Osteoblast (primary cell): ENCODE measurements around the gene CDK7. TPM values are rescaled to one million over a fixed set of nuclear protein-coding genes. Genes with fewer than 3 reads are reported as not detected.
A peak's percentile ranks its signal among the peaks of the same experiment; 100 is the strongest.

Source experiments
- DNase-seq: peaks from one replicate; pipeline ENCODE4 v3.0.0; 2011; ENCODE audit warnings: low spot score, mixed read lengths; ENCODE audit not compliant: insufficient read length; ENCODE audit errors: missing footprints
- H2AFZ ChIP-seq: 2 replicates; pipeline ENCODE4 v1.6.0; 2011; ENCODE audit warnings: mild to moderate bottlenecking, low read length
- H3K27ac ChIP-seq: 2 replicates; pipeline ENCODE4 v1.5.1; 2011; ENCODE audit warnings: mild to moderate bottlenecking, low read depth, low read length, moderate library complexity
- H3K27me3 ChIP-seq: 2 replicates; pipeline ENCODE4 v1.6.0; 2012; ENCODE audit warnings: mild to moderate bottlenecking, control low read depth, inconsistent platforms, low read length, moderate library complexity; ENCODE audit not compliant: insufficient read depth
- H3K36me3 ChIP-seq: 2 replicates; pipeline ENCODE4 v1.5.1; 2011; ENCODE audit warnings: mild to moderate bottlenecking, low read length, control low read depth, moderate library complexity; ENCODE audit not compliant: insufficient read depth
- H3K4me1 ChIP-seq: 2 replicates; pipeline ENCODE4 v1.5.1; 2011; ENCODE audit warnings: mild to moderate bottlenecking, low read length, control low read depth, moderate library complexity; ENCODE audit not compliant: insufficient read depth
- H3K4me2 ChIP-seq: 2 replicates; pipeline ENCODE4 v1.6.0; 2011; ENCODE audit warnings: mild to moderate bottlenecking, low read length; ENCODE audit not compliant: insufficient read depth
- H3K4me3 ChIP-seq: fragments of 200-600 bp; sonication (generic); 3 replicates; pipeline ENCODE4 v1.5.1; 2012; ENCODE audit warnings: mild to moderate bottlenecking, low read length, inconsistent platforms; ENCODE audit not compliant: insufficient read depth
- H3K79me2 ChIP-seq: 2 replicates; pipeline ENCODE4 v1.6.0; 2012; ENCODE audit warnings: mild to moderate bottlenecking, low read length, control low read depth, inconsistent platforms; ENCODE audit not compliant: insufficient read depth
- H3K9me3 ChIP-seq: 2 replicates; pipeline ENCODE4 v1.5.1; 2011; ENCODE audit warnings: low read depth, low read length, control low read depth
- H4K20me1 ChIP-seq: 2 replicates; pipeline ENCODE4 v1.6.0; 2012; ENCODE audit warnings: mild to moderate bottlenecking, low read length, control low read depth; ENCODE audit not compliant: insufficient read depth
- total RNA-seq: library from RNA; depleted of rRNA; stranded (reverse); fragments of >200 nt; gene quantifications from 2 replicates; pipeline ENCODE4 v1.2.3, GENCODE V29; 2012
- TF ChIP-seq, protein P1 (sequence below): IDR thresholded peaks from 2 replicates; pipeline ENCODE4 v1.5.1; 2011; ENCODE audit warnings: mild to moderate bottlenecking, low read depth, low read length, moderate library complexity; ENCODE audit errors: extremely low read depth

Gene CDK7
- total RNA-seq, 1 donor = 44.5 TPM

DNA sequence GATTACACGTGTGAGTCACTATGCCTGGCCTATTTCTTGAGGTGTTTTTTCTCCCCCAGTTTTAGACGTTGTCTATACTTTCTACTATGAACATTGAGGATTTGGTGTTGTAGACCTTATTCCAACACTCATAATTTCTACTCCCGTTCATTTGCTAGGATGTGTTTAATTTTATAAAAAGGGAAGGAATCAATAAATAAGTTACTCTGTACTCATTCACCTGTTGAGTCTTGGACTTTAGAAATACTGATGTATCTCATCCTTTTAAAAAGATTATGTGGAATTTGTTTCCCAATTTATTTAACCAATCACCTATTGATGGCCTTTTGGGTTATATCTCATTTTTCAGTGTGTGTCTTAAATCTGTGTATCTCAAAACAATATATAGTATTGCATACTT is 3.2 kb downstream of the CDK7 start:
- Histone ChIP-seq H3K9me3 (no peaks in the 10 kb centered on the region), H3K27ac (peak overlapping the region; percentile 10), H4K20me1 (peaks cover 12% of the 10 kb centered on the region), H3K4me2 (peak overlapping the region; percentile 56), H2AFZ (no peak overlapping the region), H3K27me3 (no peaks in the 10 kb centered on the region), H3K79me2 (peaks cover 74% of the 10 kb centered on the region), H3K36me3 (peaks cover 30% of the 10 kb centered on the region), H3K4me3 (no peak overlapping the region), H3K4me1 (peaks cover 43% of the 10 kb centered on the region)
- no peak for DNase-seq
- TF ChIP-seq, protein P1, sequence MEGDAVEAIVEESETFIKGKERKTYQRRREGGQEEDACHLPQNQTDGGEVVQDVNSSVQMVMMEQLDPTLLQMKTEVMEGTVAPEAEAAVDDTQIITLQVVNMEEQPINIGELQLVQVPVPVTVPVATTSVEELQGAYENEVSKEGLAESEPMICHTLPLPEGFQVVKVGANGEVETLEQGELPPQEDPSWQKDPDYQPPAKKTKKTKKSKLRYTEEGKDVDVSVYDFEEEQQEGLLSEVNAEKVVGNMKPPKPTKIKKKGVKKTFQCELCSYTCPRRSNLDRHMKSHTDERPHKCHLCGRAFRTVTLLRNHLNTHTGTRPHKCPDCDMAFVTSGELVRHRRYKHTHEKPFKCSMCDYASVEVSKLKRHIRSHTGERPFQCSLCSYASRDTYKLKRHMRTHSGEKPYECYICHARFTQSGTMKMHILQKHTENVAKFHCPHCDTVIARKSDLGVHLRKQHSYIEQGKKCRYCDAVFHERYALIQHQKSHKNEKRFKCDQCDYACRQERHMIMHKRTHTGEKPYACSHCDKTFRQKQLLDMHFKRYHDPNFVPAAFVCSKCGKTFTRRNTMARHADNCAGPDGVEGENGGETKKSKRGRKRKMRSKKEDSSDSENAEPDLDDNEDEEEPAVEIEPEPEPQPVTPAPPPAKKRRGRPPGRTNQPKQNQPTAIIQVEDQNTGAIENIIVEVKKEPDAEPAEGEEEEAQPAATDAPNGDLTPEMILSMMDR = no peak

DNA sequence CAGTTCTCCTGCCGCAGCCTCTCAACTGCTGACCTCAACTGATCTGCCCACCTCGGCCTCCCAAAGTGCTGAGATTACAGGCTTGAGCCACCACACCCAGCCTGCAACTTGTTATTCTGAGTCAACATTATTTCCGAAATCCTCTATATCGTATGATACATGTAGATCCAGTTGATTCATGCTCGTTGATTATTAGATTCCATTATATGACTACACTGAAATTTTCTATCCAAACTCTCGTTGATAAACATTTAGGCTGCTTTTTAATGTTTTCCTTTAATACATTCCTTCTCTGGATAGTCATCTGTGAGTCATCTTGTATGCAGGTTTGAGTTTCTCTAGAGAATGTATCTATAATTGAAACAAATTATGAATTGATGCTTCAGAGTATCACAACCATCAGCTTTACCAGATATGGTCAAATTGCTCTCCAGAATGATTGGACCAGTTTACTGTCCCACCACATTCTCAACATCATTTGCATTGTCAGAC is 4.1 kb downstream of the CDK7 start:
- H3K9me3 ChIP-seq = no peaks in the 10 kb centered on the region
- no peak overlapping the region for H2AFZ ChIP-seq
- peak; percentile 82 for DNase-seq
- H3K79me2 ChIP-seq = peaks cover 84% of the 10 kb centered on the region
- H3K27me3 ChIP-seq = no peaks in the 10 kb centered on the region
- H3K36me3 ChIP-seq = peaks cover 30% of the 10 kb centered on the region
- TF ChIP-seq, protein P1 = no peak
- H3K27ac ChIP-seq = peak overlapping the region; percentile 72
- peak overlapping the region; percentile 56 for H3K4me2 ChIP-seq
- peak overlapping the region; percentile 31 for H3K4me3 ChIP-seq
- peaks cover 12% of the 10 kb centered on the region for H4K20me1 ChIP-seq
- peaks cover 42% of the 10 kb centered on the region for H3K4me1 ChIP-seq

DNA sequence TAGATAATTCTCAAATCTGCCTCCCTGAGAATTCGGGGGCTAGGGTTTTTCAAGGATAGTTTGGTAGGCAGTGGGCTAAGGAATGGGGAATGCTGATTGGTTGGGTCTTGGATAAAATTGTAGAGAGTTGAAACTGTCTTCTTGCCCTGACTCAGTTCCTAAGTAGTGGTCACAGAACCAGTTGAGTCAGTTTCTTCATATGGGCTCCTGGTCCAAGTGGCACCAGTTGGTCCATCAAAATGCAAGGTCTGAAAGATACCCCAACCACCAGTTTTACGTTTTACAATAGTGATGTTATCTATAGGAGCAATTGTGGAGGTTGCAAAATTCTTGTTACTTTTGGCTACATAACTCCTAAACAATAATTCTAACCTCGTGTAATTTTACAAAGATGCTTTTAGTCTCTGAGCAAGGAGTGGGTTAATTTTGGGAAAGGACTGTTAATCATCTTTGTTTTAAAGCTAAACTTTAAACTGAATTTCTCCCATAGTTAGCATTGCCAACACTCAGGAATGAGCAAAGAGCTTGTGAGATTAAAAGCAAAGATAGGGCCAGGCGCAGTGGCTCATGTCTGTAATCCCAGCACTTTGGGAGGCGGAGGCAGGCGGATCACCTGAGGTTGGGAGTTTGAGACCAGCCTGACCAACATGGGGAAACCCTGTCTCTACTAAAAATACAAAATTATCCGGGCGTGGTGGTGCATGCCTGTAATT is 7.7 kb downstream of the CDK7 start:
- Histone ChIP-seq H3K4me2 (no peak overlapping the region), H3K79me2 (peaks cover 91% of the 10 kb centered on the region), H3K4me3 (no peak overlapping the region), H2AFZ (no peak overlapping the region), H3K27me3 (no peaks in the 10 kb centered on the region), H3K36me3 (peaks cover 24% of the 10 kb centered on the region), H3K4me1 (peaks cover 22% of the 10 kb centered on the region), H4K20me1 (peaks cover 17% of the 10 kb centered on the region), H3K27ac (no peak overlapping the region), H3K9me3 (no peaks in the 10 kb centered on the region)
- DNase-seq = no peak
- TF ChIP-seq, protein P1 = no peak

DNA sequence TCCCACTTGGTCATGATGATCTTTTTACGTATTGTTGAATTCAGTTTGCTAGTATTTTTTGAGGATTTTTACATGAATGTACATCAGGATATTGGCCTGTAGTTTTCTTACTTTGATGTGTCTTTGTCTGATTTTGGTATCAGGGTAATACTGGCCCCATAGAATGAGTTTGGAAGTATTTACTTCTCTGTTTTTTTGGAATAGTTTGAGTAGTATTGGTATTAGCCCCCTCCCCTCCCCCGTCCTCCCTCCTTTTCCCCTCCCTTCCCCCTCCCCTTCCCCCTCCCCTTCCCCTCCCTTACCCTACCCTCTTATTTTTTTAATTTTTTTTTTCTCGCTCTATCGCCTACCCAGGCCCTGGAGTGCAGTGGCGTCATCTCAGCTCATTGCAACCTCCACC is 10.3 kb downstream of the CDK7 start:
- Histone ChIP-seq H3K9me3 (no peaks in the 10 kb centered on the region), H3K4me1 (no peaks in the 10 kb centered on the region), H3K4me2 (no peak overlapping the region), H2AFZ (no peak overlapping the region), H4K20me1 (peaks cover 20% of the 10 kb centered on the region), H3K27me3 (no peaks in the 10 kb centered on the region), H3K27ac (no peak overlapping the region), H3K79me2 (peaks cover 97% of the 10 kb centered on the region), H3K4me3 (no peak overlapping the region), H3K36me3 (peaks cover 9% of the 10 kb centered on the region)
- TF ChIP-seq, protein P1 = no peak
- DNase-seq = no peak
